Activated CD4-positive, alpha-beta T cell treated with anti-CD3 and anti-CD28 coated beads for 36 hours (primary cell): ENCODE measurements around the gene STXBP1. TPM values are rescaled to one million over a fixed set of nuclear protein-coding genes. Genes with fewer than 3 reads are reported as not detected.
"Not testable (repeated sequence)": the region's sequence is repeated elsewhere in the genome, so short reads cannot be mapped to it uniquely, and the experiment has no call there.

Source experiments
- ATAC-seq: fragments of 200-7000 bp; cut with Tn5 transposase; one replicate; pipeline ENCODE4 v1.10.0; 2021; ENCODE audit warnings: mild to moderate bottlenecking, moderate library complexity
- CTCF ChIA-PET: fragments of 350-600 bp; sonication (Branson Sonifier 250); formaldehyde crosslinking; loops from one replicate; lab custom pipeline; 2021; ENCODE audit warnings: antibody characterized with exemption; lab: Charles Lee
- POLR2A ChIA-PET: fragments of 350-600 bp; sonication (Branson Sonifier 250); formaldehyde crosslinking; loops from one replicate; lab custom pipeline; 2021; ENCODE audit warnings: antibody characterized with exemption, inconsistent platforms; lab: Charles Lee
- DNase-seq: peaks from one replicate; pipeline ENCODE4 v3.0.0-alpha.2; 2020
- H3K27ac Mint-ChIP-seq: one replicate; pipeline ENCODE4 v1.8.0; 2021; ENCODE audit warnings: mixed read lengths
- H3K27me3 Mint-ChIP-seq: one replicate; pipeline ENCODE4 v1.8.0; 2021; ENCODE audit warnings: mixed read lengths
- H3K36me3 Mint-ChIP-seq: one replicate; pipeline ENCODE4 v1.8.0; 2021; ENCODE audit warnings: low read depth, mixed read lengths
- H3K4me1 Mint-ChIP-seq: one replicate; pipeline ENCODE4 v1.8.0; 2021; ENCODE audit warnings: mixed read lengths
- H3K4me3 Mint-ChIP-seq: one replicate; pipeline ENCODE4 v1.8.0; 2021; ENCODE audit warnings: mild to moderate bottlenecking, moderate library complexity, mixed read lengths
- H3K9me3 Mint-ChIP-seq: one replicate; pipeline ENCODE4 v1.8.0; 2021; ENCODE audit warnings: low read depth, mixed read lengths
- intact Hi-C, 2 experiments: fragments of 100-400 bp; cut with DNase I in 1 of 2; cut with micrococcal nuclease in 1 of 2; formaldehyde crosslinking; loops; one replicate each; pipeline versions ENCODE4 v1.14.2 to v1.15.1; 2022 to 2024; cut with DNase I, micrococcal nuclease
- total RNA-seq, 2 experiments: library from RNA; stranded (reverse); gene quantifications; one replicate each; pipeline ENCODE4 v1.2.3, GENCODE V29; 2021

Gene STXBP1
- total RNA-seq, 2 experiments from 2014 or later: 15.9 to 18.1 TPM

- H3K4me3 Mint-ChIP-seq: peak overlapping the region; percentile 66
- ATAC-seq: peak; percentile 99
- intact Hi-C loops: no loop called here
Observed at GRCh38 chr9:127578952-127579853, 32.9 kb upstream of the STXBP1 start.

GRCh38 chr9:127580366-127580765, 31.7 kb upstream of the STXBP1 start:
- ChIA-PET CTCF (no interaction called here), POLR2A (interaction anchor here (0.6 kb wide), 1 partner anchor 310 kb away, joined by 3 read pairs; no protein-coding TSS in a partner anchor)
- H3K27ac Mint-ChIP-seq: no peak overlapping the region
- peaks cover 2% of the 10 kb centered on the region for H3K36me3 Mint-ChIP-seq
- DNase-seq (no peak), ATAC-seq (no peak)
- H3K4me1 Mint-ChIP-seq: peaks cover 23% of the 10 kb centered on the region
- intact Hi-C loops: no loop called here
- H3K4me3 Mint-ChIP-seq: no peak overlapping the region
- peaks cover 7% of the 10 kb centered on the region for H3K27me3 Mint-ChIP-seq
- H3K9me3 Mint-ChIP-seq: no peaks in the 10 kb centered on the region

More at GRCh38 chr9:127578952-127579853, 32.9 kb upstream of the STXBP1 start:
- POLR2A ChIA-PET: interaction anchor here (1.0 kb wide), 1 partner anchor 11 kb away, joined by 3 read pairs; a partner anchor contains a TSS
- peak; percentile 90 for DNase-seq
- CTCF ChIA-PET: interaction anchor here (0.5 to 1.6 kb wide), 6 partner anchors 11 to 364 kb away, joined by 3 to 6 read pairs (median 3); partner anchors contain the start of gene TOR2A
- H3K27me3 Mint-ChIP-seq: peaks cover 7% of the 10 kb centered on the region
- H3K36me3 Mint-ChIP-seq: peaks cover 2% of the 10 kb centered on the region
- peaks cover 30% of the 10 kb centered on the region for H3K4me1 Mint-ChIP-seq
- H3K9me3 Mint-ChIP-seq: no peaks in the 10 kb centered on the region
- peak overlapping the region; percentile 78 for H3K27ac Mint-ChIP-seq

DNA sequence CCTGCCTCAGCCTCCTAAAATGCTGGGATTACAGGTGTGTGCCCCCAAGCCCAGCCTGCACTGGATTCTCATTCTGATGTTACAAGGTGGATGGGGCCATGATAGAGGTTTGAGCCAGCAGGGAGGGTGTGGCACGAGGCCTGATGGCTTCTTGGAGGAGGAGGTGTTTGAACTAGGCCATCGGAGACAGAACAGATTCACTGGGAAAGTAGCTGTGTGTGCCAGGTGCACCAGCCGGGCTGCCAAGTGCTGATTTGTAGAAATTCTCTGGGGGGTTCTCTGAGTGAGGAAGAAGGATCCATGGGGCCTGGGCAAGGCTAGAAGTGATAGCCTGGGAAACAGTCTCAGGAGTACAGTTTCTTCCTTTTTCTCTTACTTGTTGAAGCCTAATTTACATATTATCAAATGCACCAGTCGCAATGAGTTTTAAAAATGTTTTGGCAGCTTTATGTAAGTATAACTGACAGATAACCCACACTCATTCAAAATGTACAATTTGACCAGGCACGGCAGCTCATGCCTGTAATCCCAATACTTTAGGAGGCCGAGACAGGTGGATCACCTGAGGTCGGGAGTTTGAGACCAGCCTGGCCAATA, 31.1 kb upstream of the STXBP1 start:
- POLR2A ChIA-PET: no interaction called here
- H3K27me3 Mint-ChIP-seq: peaks cover 4% of the 10 kb centered on the region
- H3K9me3 Mint-ChIP-seq: no peaks in the 10 kb centered on the region
- no peak for DNase-seq
- CTCF ChIA-PET: interaction anchor here (1.3 kb wide), 1 partner anchor 77 kb away, joined by 3 read pairs; no protein-coding TSS in a partner anchor
- ATAC-seq: no peak
- H3K36me3 Mint-ChIP-seq: peaks cover 2% of the 10 kb centered on the region
- no peak overlapping the region for H3K4me3 Mint-ChIP-seq
- no peak overlapping the region for H3K27ac Mint-ChIP-seq
- intact Hi-C loops: no loop called here
- H3K4me1 Mint-ChIP-seq: peaks cover 20% of the 10 kb centered on the region

- CTCF ChIA-PET: interaction anchor here (0.6 to 1.8 kb wide), 6 partner anchors 12 to 230 kb away, joined by 3 to 12 read pairs (median 3); no protein-coding TSS in a partner anchor
- POLR2A ChIA-PET, DNase-seq: not testable (repeated sequence)
Observed at GRCh38 chr9:127584474-127584805, 27.6 kb upstream of the STXBP1 start.

GRCh38 chr9:127585161-127585819, 26.8 kb upstream of the STXBP1 start:
- ChIA-PET CTCF (interaction anchor here (0.6 to 1.8 kb wide), 9 partner anchors 13 to 143 kb away, joined by 3 to 12 read pairs (median 3); no protein-coding TSS in a partner anchor), POLR2A (no interaction called here)
- Mint-ChIP-seq H3K27ac (no peak overlapping the region), H3K27me3 (peaks cover 15% of the 10 kb centered on the region), H3K9me3 (no peaks in the 10 kb centered on the region), H3K4me1 (peaks cover 4% of the 10 kb centered on the region), H3K36me3 (peaks cover 2% of the 10 kb centered on the region), H3K4me3 (no peak overlapping the region)
- ATAC-seq (peak; percentile 4), DNase-seq (no peak)
- intact Hi-C loops: no loop called here

More at GRCh38 chr9:127584474-127584805, 27.6 kb upstream of the STXBP1 start:
- H3K27ac Mint-ChIP-seq, H3K4me1 Mint-ChIP-seq, H3K9me3 Mint-ChIP-seq, H3K4me3 Mint-ChIP-seq, H3K36me3 Mint-ChIP-seq, intact Hi-C loops, ATAC-seq: not testable (repeated sequence)
- H3K27me3 Mint-ChIP-seq: peaks cover 12% of the 10 kb centered on the region

- ATAC-seq: no peak
Observed at GRCh38 chr9:127586096-127586495, 26.0 kb upstream of the STXBP1 start.

DNA sequence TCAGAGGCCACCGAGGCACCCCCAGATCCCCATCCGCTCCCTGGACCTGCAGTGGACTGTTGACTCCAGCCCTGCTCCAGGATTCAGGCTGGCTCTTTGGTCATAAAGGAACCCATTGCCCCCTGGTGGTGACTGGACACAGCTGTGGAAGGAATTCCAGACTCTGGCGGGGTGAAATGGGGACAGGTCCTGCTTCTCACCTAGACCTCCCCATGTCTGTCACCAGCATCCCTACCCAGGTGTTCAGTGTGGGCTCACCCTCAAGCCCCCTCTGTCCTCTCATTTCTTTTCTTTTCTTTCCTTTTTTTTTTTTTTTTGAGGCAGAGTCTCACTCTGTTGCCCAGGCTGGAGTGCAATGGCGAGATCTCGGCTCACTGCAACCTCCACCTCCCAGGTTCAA, 25.5 kb upstream of the STXBP1 start:
- peaks cover 2% of the 10 kb centered on the region for H3K36me3 Mint-ChIP-seq
- ATAC-seq: peak; percentile 74
- intact Hi-C loops: loop anchor here (1.0 to 2.0 kb wide), 3 partner anchors 63 to 646 kb away; no protein-coding TSS in a partner anchor
- peaks cover 15% of the 10 kb centered on the region for H3K27me3 Mint-ChIP-seq
- peaks cover 4% of the 10 kb centered on the region for H3K4me1 Mint-ChIP-seq
- no peak overlapping the region for H3K27ac Mint-ChIP-seq
- no peaks in the 10 kb centered on the region for H3K9me3 Mint-ChIP-seq
- DNase-seq: peak; percentile 75
- CTCF ChIA-PET: interaction anchor here (0.6 to 1.8 kb wide), 9 partner anchors 11 to 298 kb away, joined by 3 to 5 read pairs (median 3); no protein-coding TSS in a partner anchor
- POLR2A ChIA-PET: interaction anchor here (0.7 kb wide), 1 partner anchor 25 kb away, joined by 3 read pairs; no protein-coding TSS in a partner anchor
- H3K4me3 Mint-ChIP-seq: no peak overlapping the region

More at GRCh38 chr9:127586096-127586495, 26.0 kb upstream of the STXBP1 start:
- ChIA-PET POLR2A (no interaction called here), CTCF (interaction anchor here (0.5 to 1.8 kb wide), 8 partner anchors 21 to 149 kb away, joined by 3 to 12 read pairs (median 4); partner anchors contain the start of gene TOR2A)
- H3K4me3 Mint-ChIP-seq: no peak overlapping the region
- DNase-seq: no peak
- peaks cover 2% of the 10 kb centered on the region for H3K36me3 Mint-ChIP-seq
- peaks cover 15% of the 10 kb centered on the region for H3K27me3 Mint-ChIP-seq
- intact Hi-C loops: loop anchor here (1.0 to 2.0 kb wide), 3 partner anchors 63 to 645 kb away; no protein-coding TSS in a partner anchor
- H3K9me3 Mint-ChIP-seq: no peaks in the 10 kb centered on the region
- H3K4me1 Mint-ChIP-seq: peaks cover 4% of the 10 kb centered on the region
- no peak overlapping the region for H3K27ac Mint-ChIP-seq

DNA sequence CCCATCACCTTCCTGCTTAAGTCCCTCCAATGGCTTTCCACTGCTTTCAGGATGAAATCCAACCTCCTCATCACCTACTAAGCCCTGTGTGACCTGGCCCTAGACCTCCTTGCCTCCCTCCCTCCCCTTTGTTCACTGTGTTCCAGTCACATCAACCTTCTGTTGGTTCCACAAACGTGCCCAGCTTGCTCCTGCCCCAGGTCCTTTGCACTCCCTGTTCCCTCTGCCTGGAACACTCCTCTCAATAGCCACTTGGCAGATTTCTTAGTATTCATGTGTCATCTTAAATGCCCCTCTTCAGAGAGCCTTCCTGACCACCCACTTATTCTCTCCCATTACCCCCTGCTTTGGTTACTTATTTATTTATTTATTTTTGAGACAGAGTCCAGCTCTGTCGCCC, 24.1 kb upstream of the STXBP1 start:
- peaks cover 14% of the 10 kb centered on the region for H3K27me3 Mint-ChIP-seq
- peaks cover 4% of the 10 kb centered on the region for H3K4me1 Mint-ChIP-seq
- intact Hi-C loops: loop anchor here in 1 of 2 experiments (1.0 to 2.0 kb wide), 2 partner anchors 334 to 647 kb away; no protein-coding TSS in a partner anchor
- DNase-seq (no peak), ATAC-seq (no peak)
- no peak overlapping the region for H3K27ac Mint-ChIP-seq
- peaks cover 2% of the 10 kb centered on the region for H3K36me3 Mint-ChIP-seq
- H3K4me3 Mint-ChIP-seq: no peak overlapping the region
- ChIA-PET POLR2A (no interaction called here), CTCF (interaction anchor here (0.6 to 0.9 kb wide), 3 partner anchors 62 to 425 kb away, joined by 3 to 4 read pairs (median 3); partner anchors contain the start of gene TOR2A)
- H3K9me3 Mint-ChIP-seq: no peaks in the 10 kb centered on the region

GRCh38 chr9:127588740-127589506, 23.2 kb upstream of the STXBP1 start:
- ATAC-seq (no peak), DNase-seq (no peak)
- ChIA-PET CTCF (interaction anchor here (0.7 to 2.4 kb wide), 10 partner anchors 10 to 332 kb away, joined by 3 to 12 read pairs (median 4); partner anchors contain the start of gene TOR2A), POLR2A (no interaction called here)
- Mint-ChIP-seq H3K9me3 (no peaks in the 10 kb centered on the region), H3K27ac (no peak overlapping the region), H3K4me3 (no peak overlapping the region), H3K36me3 (no peaks in the 10 kb centered on the region), H3K27me3 (peaks cover 14% of the 10 kb centered on the region), H3K4me1 (no peaks in the 10 kb centered on the region)
- intact Hi-C loops: no loop called here

GRCh38 chr9:127589955-127590370, 22.1 kb upstream of the STXBP1 start:
- Mint-ChIP-seq H3K27ac (no peak overlapping the region), H3K36me3 (no peaks in the 10 kb centered on the region), H3K9me3 (no peaks in the 10 kb centered on the region), H3K27me3 (peaks cover 14% of the 10 kb centered on the region), H3K4me3 (no peak overlapping the region), H3K4me1 (no peaks in the 10 kb centered on the region)
- ATAC-seq (peak; percentile 63), DNase-seq (peak; percentile 58)
- intact Hi-C loops: loop anchor here (1.0 to 5.0 kb wide), 3 partner anchors 144 to 282 kb away; no protein-coding TSS in a partner anchor
- CTCF ChIA-PET: interaction anchor here (0.7 to 2.4 kb wide), 11 partner anchors 11 to 331 kb away, joined by 3 to 12 read pairs (median 4); partner anchors contain the start of gene TOR2A
- POLR2A ChIA-PET: no interaction called here
